OCI-LY1 (cell line): ENCODE measurements around the gene ARSI.

Experiments
- EZH2 ChIP-seq: fragments of 200-600 bp; sonication (generic), shearing (Covaris generic); IDR thresholded peaks from 2 replicates; pipeline ENCODE4 v1.8.0; 2017; ENCODE audit warnings: borderline replicate concordance, mixed run types, mild to moderate bottlenecking, antibody characterized with exemption, low read length, moderate library complexity, mixed read lengths
- TF ChIP-seq, protein P1 (sequence below): fragments of 200-600 bp; sonication (generic), shearing (Covaris generic); IDR thresholded peaks from 2 replicates; pipeline ENCODE4 v1.5.1; 2017; ENCODE audit warnings: mild to moderate bottlenecking, antibody characterized with exemption, low read length, moderate library complexity, mixed read lengths

DNA sequence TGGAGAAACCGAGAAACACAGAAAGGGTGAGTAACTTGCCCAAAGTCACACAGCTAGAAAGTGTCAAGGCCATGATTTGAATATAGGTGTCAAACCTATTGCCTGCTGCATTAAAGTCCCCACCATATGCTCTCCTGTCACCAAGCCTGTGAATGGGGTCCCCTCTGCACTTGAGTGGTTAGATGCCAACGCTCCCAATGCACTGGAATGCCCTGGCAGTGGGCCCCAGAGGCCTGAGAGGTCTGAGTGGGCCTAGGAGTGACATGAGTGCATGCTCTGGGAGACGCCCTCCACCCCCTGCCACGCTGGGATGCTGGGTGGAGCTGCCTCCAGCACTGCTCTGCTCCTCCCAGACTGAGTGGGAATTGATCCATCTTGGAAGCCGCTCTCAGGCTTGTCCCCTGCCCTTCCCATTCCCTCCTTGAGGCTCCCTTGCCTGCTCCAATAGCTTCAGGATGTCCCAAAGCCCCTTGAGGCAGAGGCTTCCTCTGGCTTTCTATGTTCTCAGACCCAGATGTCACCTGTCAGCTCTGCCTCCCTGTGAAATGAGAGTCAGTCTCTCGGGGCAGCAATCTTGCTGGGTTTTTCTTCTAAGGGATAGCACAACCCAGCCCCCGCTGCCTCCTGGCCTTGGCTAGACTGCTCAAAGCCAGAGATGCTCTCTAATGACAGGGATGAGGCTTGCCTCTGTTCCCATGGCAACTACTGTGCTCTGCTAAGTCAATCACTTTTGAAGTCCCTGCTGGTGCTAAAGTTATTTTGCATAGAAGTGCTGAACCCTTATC is 6.6 kb upstream of the ARSI start:
- TF ChIP-seq, protein P1, sequence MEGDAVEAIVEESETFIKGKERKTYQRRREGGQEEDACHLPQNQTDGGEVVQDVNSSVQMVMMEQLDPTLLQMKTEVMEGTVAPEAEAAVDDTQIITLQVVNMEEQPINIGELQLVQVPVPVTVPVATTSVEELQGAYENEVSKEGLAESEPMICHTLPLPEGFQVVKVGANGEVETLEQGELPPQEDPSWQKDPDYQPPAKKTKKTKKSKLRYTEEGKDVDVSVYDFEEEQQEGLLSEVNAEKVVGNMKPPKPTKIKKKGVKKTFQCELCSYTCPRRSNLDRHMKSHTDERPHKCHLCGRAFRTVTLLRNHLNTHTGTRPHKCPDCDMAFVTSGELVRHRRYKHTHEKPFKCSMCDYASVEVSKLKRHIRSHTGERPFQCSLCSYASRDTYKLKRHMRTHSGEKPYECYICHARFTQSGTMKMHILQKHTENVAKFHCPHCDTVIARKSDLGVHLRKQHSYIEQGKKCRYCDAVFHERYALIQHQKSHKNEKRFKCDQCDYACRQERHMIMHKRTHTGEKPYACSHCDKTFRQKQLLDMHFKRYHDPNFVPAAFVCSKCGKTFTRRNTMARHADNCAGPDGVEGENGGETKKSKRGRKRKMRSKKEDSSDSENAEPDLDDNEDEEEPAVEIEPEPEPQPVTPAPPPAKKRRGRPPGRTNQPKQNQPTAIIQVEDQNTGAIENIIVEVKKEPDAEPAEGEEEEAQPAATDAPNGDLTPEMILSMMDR: no peak
- TF ChIP-seq EZH2: no peak
